Measurements from ENCODE around the gene NELL2.

- no peak for TF ChIP-seq BHLHE40 (IDR thresholded peaks at IDR 0.05; ENCODE audit: borderline replicate concordance)
- no peak for TF ChIP-seq FOXK2 (IDR thresholded peaks at IDR 0.05)
- TF ChIP-seq, protein P1, sequence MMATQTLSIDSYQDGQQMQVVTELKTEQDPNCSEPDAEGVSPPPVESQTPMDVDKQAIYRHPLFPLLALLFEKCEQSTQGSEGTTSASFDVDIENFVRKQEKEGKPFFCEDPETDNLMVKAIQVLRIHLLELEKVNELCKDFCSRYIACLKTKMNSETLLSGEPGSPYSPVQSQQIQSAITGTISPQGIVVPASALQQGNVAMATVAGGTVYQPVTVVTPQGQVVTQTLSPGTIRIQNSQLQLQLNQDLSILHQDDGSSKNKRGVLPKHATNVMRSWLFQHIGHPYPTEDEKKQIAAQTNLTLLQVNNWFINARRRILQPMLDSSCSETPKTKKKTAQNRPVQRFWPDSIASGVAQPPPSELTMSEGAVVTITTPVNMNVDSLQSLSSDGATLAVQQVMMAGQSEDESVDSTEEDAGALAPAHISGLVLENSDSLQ (IDR thresholded peaks at IDR 0.05), result no peak
Observed at GRCh38 chr12:44611538-44611937, 264.6 kb downstream of the NELL2 start.

Data from HEK293T (cell line).